ENCODE data around the gene TRDN.
"Not testable (repeated sequence)": the region's sequence is repeated elsewhere in the genome, so short reads cannot be mapped to it uniquely, and the experiment has no call there.

The TRDN gene

DNA sequence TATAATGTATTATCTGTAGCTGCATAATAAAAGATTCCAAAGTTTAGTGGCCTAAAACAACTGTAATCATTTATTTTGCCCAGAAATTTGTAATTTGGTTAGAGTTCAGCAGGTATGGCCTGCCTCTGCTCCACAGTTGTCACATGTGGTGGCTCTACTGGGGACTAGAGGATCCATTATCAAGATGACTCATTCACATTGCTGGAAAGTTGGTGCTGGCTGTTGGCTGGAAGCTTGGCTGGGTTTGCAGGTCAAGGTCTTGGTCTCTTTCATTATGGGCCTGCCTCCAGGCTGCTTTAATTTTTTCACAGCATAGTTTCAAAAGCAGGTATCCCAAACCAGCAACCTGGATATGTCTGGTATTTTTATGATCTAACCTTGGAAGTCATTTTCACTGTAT, 17.6 kb downstream of the TRDN start:
- DNase-seq (ENCODE audit: low read depth in 1 of 2, low spot score in 1 of 2) = no peak
- in situ Hi-C loops (cut with HindIII; ENCODE audit: low pct_unique_long_range_greater_than_20kb, low sequenced_read_pairs) = no loop called here
- TF ChIP-seq JUND (IDR thresholded peaks at IDR 0.05; ENCODE audit: low read depth) = no peak

DNA sequence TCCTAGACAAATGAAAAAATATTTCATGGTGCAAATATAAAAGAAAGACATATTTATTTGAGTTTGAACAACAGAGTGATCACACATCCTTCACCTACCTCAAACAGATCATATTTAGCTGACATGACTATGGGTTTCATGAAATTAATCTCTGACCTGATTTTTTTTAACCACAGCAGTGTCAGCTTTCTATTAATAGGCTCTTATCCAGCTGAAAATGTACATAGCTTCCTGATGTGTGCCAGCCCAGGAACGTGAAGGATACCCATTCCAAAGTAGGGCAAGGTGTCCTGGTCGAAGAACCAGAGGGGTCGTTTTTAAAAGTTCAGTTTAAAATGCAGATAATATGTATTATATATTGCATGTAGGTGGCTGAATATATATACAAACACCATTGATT, 19.8 kb downstream of the TRDN start:
- in situ Hi-C loops (cut with HindIII; ENCODE audit: low pct_unique_long_range_greater_than_20kb, low sequenced_read_pairs) = no loop called here
- no peak for TF ChIP-seq JUND (IDR thresholded peaks at IDR 0.05; ENCODE audit: low read depth)
- DNase-seq (ENCODE audit: low read depth in 1 of 2, low spot score in 1 of 2) = no peak

DNA sequence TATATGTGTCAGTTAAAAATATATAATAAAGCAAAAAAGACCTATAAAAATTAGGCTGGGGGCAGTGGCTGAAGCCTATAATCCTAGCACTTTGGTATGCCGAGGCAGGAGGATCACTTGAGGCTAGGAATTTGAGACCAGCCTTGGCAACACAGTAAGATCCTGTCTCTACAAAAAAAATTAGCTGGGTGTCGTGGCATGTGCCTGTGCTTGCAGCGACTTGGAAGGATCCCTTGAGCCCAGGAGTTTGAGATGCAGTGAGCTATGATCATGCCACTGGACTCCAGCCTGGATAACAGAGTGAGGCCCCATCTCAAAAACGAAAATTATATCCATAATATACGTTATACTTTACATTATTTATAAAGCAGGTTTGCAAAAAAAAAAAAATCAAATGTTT, 20.7 kb downstream of the TRDN start:
- in situ Hi-C loops (cut with HindIII; ENCODE audit: low pct_unique_long_range_greater_than_20kb, low sequenced_read_pairs) = no loop called here
- no peak for TF ChIP-seq JUND (IDR thresholded peaks at IDR 0.05; ENCODE audit: low read depth)
- no peak for DNase-seq (ENCODE audit: low read depth in 1 of 2, low spot score in 1 of 2)

DNA sequence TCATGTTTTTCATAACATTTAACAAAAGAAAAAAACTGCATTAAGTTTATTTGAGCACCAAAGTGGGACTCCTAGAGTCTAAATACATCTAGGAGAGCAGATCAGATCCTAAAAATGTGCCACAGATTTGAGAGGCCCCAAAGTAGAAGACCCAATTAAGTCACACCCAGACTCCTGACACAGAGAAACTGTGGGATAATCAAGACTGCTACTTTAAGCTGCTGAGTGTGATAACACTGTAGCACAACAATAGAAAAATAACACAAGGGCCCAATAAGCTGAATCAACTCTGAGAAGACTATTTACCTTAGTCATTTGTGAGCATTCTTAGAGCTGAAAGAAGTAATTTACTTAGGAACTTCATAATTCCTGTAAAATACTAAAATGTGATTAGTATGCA, 26.0 kb downstream of the TRDN start:
- no peak for DNase-seq (ENCODE audit: low read depth in 1 of 2, low spot score in 1 of 2)
- TF ChIP-seq JUND (IDR thresholded peaks at IDR 0.05; ENCODE audit: low read depth) = no peak
- in situ Hi-C loops (cut with HindIII; ENCODE audit: low pct_unique_long_range_greater_than_20kb, low sequenced_read_pairs) = no loop called here

DNA sequence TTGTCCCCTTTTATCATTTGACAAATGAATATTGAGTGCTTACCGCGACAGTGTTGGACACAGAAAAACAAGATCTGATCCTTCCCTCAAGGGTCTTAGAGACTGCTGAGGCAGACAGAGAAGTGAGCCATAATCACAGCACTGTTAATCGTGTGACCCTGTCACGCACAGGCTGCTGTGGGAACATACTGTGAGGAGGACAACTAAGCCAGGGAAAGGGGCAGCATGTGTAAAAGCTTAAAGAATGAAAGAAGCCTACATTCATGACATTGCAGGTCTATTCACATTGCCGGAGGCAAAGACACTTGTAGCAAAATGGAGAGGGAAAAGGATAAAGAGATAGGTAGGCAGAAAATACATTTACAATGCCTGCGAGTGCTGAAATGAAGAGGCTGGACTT, 32.7 kb downstream of the TRDN start:
- DNase-seq (ENCODE audit: low read depth in 1 of 2, low spot score in 1 of 2) = no peak
- no peak for TF ChIP-seq JUND (IDR thresholded peaks at IDR 0.05; ENCODE audit: low read depth)
- in situ Hi-C loops (cut with HindIII; ENCODE audit: low pct_unique_long_range_greater_than_20kb, low sequenced_read_pairs) = no loop called here

DNA sequence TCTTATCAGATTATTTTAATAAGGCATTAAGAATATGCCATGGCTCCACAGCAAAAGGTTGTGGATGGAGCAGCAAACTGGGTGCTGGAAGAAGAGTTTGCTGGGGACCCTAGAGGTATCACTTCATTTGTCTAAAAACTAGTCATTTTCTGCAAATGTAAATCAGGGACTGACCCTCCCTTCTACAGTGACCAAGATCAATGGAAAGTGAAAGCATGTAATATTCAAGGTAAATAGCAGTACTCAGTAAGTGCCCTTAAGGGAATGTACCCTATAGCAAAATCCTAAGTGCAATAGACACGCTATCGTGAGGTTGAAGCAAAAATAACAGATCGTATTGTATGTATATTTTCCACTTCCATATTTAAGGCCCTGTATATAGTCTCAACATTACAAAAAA, 38.7 kb downstream of the TRDN start:
- no peak for DNase-seq (ENCODE audit: low read depth in 1 of 2, low spot score in 1 of 2)
- in situ Hi-C loops (cut with HindIII; ENCODE audit: low pct_unique_long_range_greater_than_20kb, low sequenced_read_pairs) = no loop called here
- TF ChIP-seq JUND (IDR thresholded peaks at IDR 0.05; ENCODE audit: low read depth) = no peak

DNA sequence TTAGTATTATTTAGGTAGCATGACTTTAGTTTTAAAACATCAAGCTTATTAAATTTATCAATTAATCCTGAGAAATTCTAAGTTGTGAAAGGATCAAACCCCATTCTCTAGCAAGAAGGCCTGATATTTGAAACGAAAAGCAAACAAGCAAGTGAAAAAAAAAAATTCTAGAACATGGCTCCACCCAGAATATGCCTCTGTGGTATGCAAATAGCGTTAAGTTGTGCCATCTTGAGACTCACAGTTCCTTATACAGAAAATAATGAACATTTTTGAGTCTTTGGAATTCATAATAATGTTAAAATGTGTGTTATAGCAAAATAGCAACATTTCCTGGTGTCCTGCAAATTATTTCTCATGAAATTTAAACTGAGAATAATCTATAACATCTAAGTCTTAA, 42.0 kb downstream of the TRDN start:
- no peak for TF ChIP-seq JUND (IDR thresholded peaks at IDR 0.05; ENCODE audit: low read depth)
- in situ Hi-C loops (cut with HindIII; ENCODE audit: low pct_unique_long_range_greater_than_20kb, low sequenced_read_pairs) = no loop called here
- no peak for DNase-seq (ENCODE audit: low read depth in 1 of 2, low spot score in 1 of 2)

DNA sequence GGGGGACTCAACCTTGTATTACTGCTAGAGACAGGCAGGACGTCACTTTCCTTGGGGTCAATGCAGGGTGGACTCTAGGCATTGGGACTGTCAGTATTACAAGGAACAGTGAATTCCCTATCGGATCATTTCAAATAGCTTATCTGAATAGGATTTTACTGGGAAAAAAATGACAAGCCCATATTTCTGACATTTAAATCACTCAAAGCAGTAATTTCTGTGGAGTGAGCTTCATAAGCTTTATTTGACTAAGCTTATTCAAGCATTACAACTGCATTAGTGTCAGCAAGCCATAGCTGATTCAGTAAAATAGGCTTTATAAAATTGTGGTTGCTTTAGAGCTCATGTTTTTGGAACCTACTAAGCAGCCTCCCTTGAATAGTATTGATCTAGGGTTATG, 44.3 kb downstream of the TRDN start:
- in situ Hi-C loops (cut with HindIII; ENCODE audit: low pct_unique_long_range_greater_than_20kb, low sequenced_read_pairs) = no loop called here
- no peak for TF ChIP-seq JUND (IDR thresholded peaks at IDR 0.05; ENCODE audit: low read depth)
- no peak for DNase-seq (ENCODE audit: low read depth in 1 of 2, low spot score in 1 of 2)

DNA sequence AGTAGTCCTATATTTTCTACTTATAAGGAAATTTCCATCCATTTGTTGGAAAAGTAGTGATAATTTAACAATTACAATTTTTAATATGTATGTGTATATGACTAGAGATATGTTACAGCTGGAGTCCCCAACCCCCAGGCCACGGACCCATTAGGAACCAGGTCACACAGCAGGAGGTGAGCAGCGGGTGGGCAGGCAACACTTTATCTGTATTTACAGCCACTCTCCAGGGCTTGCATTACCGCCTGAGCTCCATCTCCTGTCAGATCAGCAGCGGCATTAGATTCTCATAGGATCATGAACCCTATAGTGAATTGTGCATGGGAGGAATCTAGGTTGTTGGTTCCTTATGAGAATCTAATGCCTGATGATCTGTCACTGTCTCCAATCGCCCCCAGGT, 46.8 kb downstream of the TRDN start:
- DNase-seq (ENCODE audit: low read depth in 1 of 2, low spot score in 1 of 2) = no peak
- TF ChIP-seq JUND (IDR thresholded peaks at IDR 0.05; ENCODE audit: low read depth) = no peak
- in situ Hi-C loops (cut with HindIII; ENCODE audit: low pct_unique_long_range_greater_than_20kb, low sequenced_read_pairs) = no loop called here

DNA sequence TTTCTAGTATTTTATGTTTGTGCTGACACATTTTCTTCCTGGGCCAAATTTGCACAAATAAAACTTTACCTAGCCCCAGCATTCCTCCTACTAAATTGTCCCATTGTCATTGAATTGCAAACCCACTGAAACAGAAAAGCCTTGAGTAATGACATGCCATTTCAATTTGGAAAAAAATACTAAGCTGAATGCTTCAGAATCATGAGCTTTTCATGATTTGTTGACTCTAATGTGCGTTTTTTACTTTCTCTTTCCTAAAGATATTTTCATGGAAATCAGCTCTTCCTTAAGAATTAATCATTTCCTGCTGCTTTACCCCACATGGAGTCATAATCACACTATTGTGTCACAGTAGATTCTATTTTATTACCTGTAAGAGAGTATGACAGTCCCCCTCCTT, 47.4 kb downstream of the TRDN start:
- no peak for DNase-seq (ENCODE audit: low read depth in 1 of 2, low spot score in 1 of 2)
- in situ Hi-C loops (cut with HindIII; ENCODE audit: low pct_unique_long_range_greater_than_20kb, low sequenced_read_pairs) = no loop called here
- no peak for TF ChIP-seq JUND (IDR thresholded peaks at IDR 0.05; ENCODE audit: low read depth)

DNA sequence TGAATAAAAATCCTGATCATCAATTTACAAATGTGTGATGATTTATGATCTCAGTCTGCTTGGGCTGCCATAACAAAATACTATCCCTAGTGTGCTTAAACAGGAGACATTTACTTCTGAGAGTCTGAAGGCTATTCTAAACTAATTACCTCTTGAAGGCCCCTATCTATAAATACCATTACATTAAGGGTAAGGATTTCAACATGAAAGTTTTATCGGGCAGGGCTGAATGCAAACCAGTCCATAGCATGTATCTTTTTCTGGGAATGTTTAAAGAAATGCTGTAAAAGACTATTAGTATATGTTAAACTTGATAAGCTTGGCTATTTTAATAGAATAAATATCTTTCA, 48.2 kb downstream of the TRDN start:
- no peak for DNase-seq (ENCODE audit: low read depth in 1 of 2, low spot score in 1 of 2)
- TF ChIP-seq JUND (IDR thresholded peaks at IDR 0.05; ENCODE audit: low read depth) = no peak
- in situ Hi-C loops (cut with HindIII; ENCODE audit: low pct_unique_long_range_greater_than_20kb, low sequenced_read_pairs) = no loop called here

DNA sequence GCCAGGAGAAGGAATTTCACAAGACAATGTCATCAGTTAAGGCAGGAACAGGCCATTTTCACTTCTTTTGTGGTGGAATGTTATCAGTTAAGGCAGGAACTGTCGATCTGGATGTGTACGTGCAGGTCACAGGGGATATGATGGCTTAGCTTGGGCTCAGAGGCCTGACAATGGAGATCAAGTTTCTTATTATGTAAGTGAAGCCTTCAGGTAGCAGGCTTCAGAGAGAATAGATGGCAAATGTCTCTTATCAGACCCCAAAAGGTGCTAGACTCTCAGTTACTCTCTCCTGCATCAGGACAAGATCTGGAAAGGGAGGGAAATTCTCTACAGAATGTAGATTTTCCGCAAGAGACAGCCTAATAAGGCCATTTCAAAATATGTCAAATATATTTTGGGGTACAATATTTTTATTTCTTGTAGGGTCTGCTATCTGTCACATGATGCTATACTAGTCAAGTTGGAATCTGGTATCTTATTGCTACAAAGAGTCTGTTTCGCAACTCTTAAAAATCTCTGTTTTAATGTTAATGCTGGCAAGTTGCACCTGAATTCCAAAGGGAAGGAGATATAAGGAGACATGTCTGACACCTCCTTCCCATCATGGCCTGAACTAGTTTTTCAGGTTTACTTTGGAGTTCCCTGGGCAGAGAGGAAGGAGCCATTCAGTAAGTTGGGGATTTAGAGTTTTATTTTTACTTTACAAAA, 48.8 kb downstream of the TRDN start:
- no peak for DNase-seq (ENCODE audit: low read depth in 1 of 2, low spot score in 1 of 2)
- in situ Hi-C loops (cut with HindIII; ENCODE audit: low pct_unique_long_range_greater_than_20kb, low sequenced_read_pairs) = no loop called here
- no peak for TF ChIP-seq JUND (IDR thresholded peaks at IDR 0.05; ENCODE audit: low read depth)

DNA sequence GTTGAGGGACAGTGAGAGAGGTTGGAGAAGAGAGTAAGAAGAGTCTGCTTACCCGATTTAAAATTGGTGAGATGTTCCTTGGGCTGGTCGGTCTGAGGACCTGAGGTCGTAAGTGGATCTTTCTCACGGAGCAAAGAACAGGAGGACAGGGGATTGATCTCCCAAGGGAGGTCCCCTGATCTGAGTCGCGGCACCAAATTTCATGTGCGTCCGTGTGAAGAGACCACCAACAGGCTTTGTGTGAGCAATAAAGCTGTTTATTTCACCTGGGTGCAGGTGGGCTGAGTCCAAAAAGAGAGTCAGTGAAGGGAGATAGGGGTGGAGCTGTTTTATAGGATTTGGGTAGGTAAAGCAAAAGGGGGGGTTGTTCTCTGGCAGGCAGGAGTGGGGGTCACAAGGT, 49.3 kb downstream of the TRDN start:
- DNase-seq (ENCODE audit: low read depth in 1 of 2, low spot score in 1 of 2); in situ Hi-C loops (cut with HindIII; ENCODE audit: low pct_unique_long_range_greater_than_20kb, low sequenced_read_pairs): not testable (repeated sequence)

DNA sequence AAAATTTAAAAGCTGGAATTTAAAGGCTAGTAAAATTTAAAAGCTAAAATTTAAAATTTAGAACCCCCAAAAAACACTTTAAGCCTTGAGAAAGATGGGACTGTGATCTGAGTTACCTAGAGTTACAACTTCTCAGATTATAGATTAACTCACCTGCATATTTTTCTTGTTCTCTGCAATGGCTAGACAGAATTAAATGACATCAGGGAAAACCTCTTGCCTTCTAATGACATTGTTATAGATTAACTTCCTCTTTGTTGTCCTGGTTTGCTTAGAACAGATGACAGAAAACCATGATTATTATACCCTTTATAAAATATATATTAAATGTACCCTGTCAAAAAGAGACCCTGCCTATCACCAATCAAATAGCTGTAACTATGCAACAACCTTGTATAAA, 56.4 kb downstream of the TRDN start:
- in situ Hi-C loops (cut with HindIII; ENCODE audit: low pct_unique_long_range_greater_than_20kb, low sequenced_read_pairs) = no loop called here

More for the DNA sequence above, 56.4 kb downstream of the TRDN start:
- no peak for TF ChIP-seq JUND (IDR thresholded peaks at IDR 0.05; ENCODE audit: low read depth)
- DNase-seq (ENCODE audit: low read depth in 1 of 2, low spot score in 1 of 2) = no peak
